Stomach (tissue), 9 donors: ENCODE measurements around the gene FOXO1. TPM values are rescaled to one million over a fixed set of nuclear protein-coding genes. Genes with fewer than 3 reads are reported as not detected.
"Not testable (repeated sequence)": the region's sequence is repeated elsewhere in the genome, so short reads cannot be mapped to it uniquely, and the experiment has no call there.

Experiments
- DNase-seq, 2 donors: peaks; one replicate each; pipeline versions ENCODE4 v3.0.0 to v3.0.0-alpha.2; 2013 to 2019
- H3K27ac ChIP-seq, 5 donors: fragments of 200-600 bp in 4 of 5; sonication (generic) in 4 of 5; one replicate each; pipeline ENCODE4 v1.5.1; 2013 to 2019; ENCODE audit warnings: mild to moderate bottlenecking in 1 of 5, moderate library complexity in 1 of 5
- H3K27me3 ChIP-seq, 3 donors: fragments of 200-600 bp; sonication (generic); one replicate each; pipeline ENCODE4 v1.5.1; 2017 to 2019; ENCODE audit warnings: mixed run types in 1 of 3
- H3K36me3 ChIP-seq, 4 donors: fragments of 200-600 bp; sonication (generic); 1 replicate in 3 of 4; 2 replicates in 1 of 4; pipeline ENCODE4 v1.5.1; 2016 to 2019
- H3K4me1 ChIP-seq, 4 donors: fragments of 200-600 bp; sonication (generic); one replicate each; pipeline ENCODE4 v1.5.1; 2016 to 2019
- H3K4me3 ChIP-seq, 4 donors: fragments of 200-600 bp; sonication (generic) in 3 of 4; one replicate each; pipeline ENCODE4 v1.5.1; 2016 to 2019; ENCODE audit warnings: mild to moderate bottlenecking in 1 of 4
- H3K9me3 ChIP-seq, 4 donors: fragments of 200-600 bp; sonication (generic); one replicate each; pipeline ENCODE4 v1.5.1; 2016 to 2019
- CTCF ChIP-seq, 7 experiments: fragments of 450-650 bp in 4 of 7; fragments of 200-600 bp in 3 of 7; sonication (generic) in 3 of 7; IDR thresholded peaks; one replicate each; pipeline ENCODE4 v1.5.1; 2016 to 2019; ENCODE audit warnings: antibody characterized with exemption in 7 of 7, control low read depth in 2 of 7, mild to moderate bottlenecking in 1 of 7
- EP300 ChIP-seq: sonication (generic); formaldehyde crosslinking; IDR thresholded peaks from one replicate; pipeline ENCODE4 v1.6.1; 2017; ENCODE audit warnings: antibody characterized with exemption
- POLR2A ChIP-seq, 4 donors: fragments of 450-650 bp; IDR thresholded peaks; one replicate each; pipeline ENCODE4 v1.6.1; 2016; ENCODE audit warnings: antibody characterized with exemption in 4 of 4, control low read depth in 2 of 4, mild to moderate bottlenecking in 1 of 4, moderate library complexity in 1 of 4
- POLR2AphosphoS5 ChIP-seq, 3 donors: sonication (generic); formaldehyde crosslinking; IDR thresholded peaks; one replicate each; pipeline ENCODE4 v1.6.1; 2016; ENCODE audit warnings: antibody characterized with exemption in 3 of 3
- WGBS, 5 donors: extraction: QIAGEN DNeasy Blood & Tissue Kit in 3 of 5; methylation state at CpG; one replicate each; pipeline versions ENCODE4 v1.1.5 to v1.1.7; 2013 to 2018; 5-methylcytosine and 5-hydroxymethylcytosine counted together
- intact Hi-C: fragments of 100-400 bp; cut with DNase I; formaldehyde crosslinking; loops from one replicate; pipeline ENCODE4 v1.15.1; 2023; ENCODE audit warnings: low total_unique reads
- polyA plus RNA-seq, 3 donors: library from polyadenylated mRNA; stranded (reverse); fragments of 200-250 nt; gene quantifications; one replicate each; pipeline ENCODE4 v1.2.3, GENCODE V29; 2013
- total RNA-seq, 5 donors: library from RNA; depleted of rRNA; stranded (reverse); fragments of >200 nt; gene quantifications; one replicate each; pipeline versions ENCODE4 v1.1.0 to v1.2.3, GENCODE V29; 2014 to 2016
- donor health status: healthy with polysubstance abuse.
- donor health status: Bipolar disorder and iron deficiency.
- donor health status: healthy.

The FOXO1 gene
- total and polyA plus RNA-seq, 8 donors, result 4.2 to 43.7 (median 19.6) TPM

GRCh38 chr13:40664350-40665125 lies 1.9 kb downstream of the FOXO1 start:
- DNase-seq, result peak; percentile 82 to 86
- Histone ChIP-seq H3K4me3 (peak overlapping the region; percentile 76 to 94 (median 91)), H3K27me3 (no peaks in the 10 kb centered on the region), H3K9me3 (no peaks in the 10 kb centered on the region), H3K27ac (peak overlapping the region; percentile 96 to 100 (median 99)), H3K4me1 (peaks cover 36 to 56% (median 46%) of the 10 kb centered on the region in 4 donors), H3K36me3 (no peaks in the 10 kb centered on the region)
- WGBS, 5 donors, result 0 to 1% (median 0%) methylated on average over 31 to 77 of the region's 77 CpGs
- TF ChIP-seq POLR2AphosphoS5 (IDR thresholded peaks at IDR 0.05) (peak; percentile 43 to 78 (median 73)), EP300 (no peak)
- intact Hi-C loops, result no loop called here

- H3K9me3 ChIP-seq, intact Hi-C loops, H3K27me3 ChIP-seq, H3K36me3 ChIP-seq: not testable (repeated sequence)
- DNase-seq, result peak; percentile 54 to 75
- H3K4me3 ChIP-seq, result peak overlapping the region; percentile 76 to 94 (median 91)
- 4 to 25% (median 9%) methylated on average over 2 to 17 of the region's 17 CpGs for WGBS, 5 donors
- peaks cover 36 to 60% (median 48%) of the 10 kb centered on the region in 4 donors for H3K4me1 ChIP-seq
- TF ChIP-seq POLR2AphosphoS5 (IDR thresholded peaks at IDR 0.05), result peak in 1 of 3 donors; percentile 24
- peak overlapping the region; percentile 96 to 100 (median 99) for H3K27ac ChIP-seq
These were observed 2.4 kb downstream of the FOXO1 start for GRCh38 chr13:40664100-40664349.

- Histone ChIP-seq H3K27me3 (no peaks in the 10 kb centered on the region), H3K4me1 (peaks cover 31 to 65% (median 49%) of the 10 kb centered on the region in 4 donors), H3K36me3 (no peaks in the 10 kb centered on the region), H3K4me3 (peak overlapping the region in 3 of 4 donors; percentile 89 to 94 (median 93)), H3K9me3 (no peaks in the 10 kb centered on the region), H3K27ac (peak overlapping the region in 4 of 5 donors; percentile 96 to 100 (median 99))
- intact Hi-C loops, result no loop called here
- no peak for DNase-seq
- TF ChIP-seq EP300, result no peak
- TF ChIP-seq POLR2AphosphoS5 (IDR thresholded peaks at IDR 0.05), result no peak
- no peak for TF ChIP-seq CTCF (IDR thresholded peaks at IDR 0.05)
- no peak for TF ChIP-seq POLR2A (IDR thresholded peaks at IDR 0.05)
These were observed 3.6 kb downstream of the FOXO1 start for GRCh38 chr13:40662866-40663265.

GRCh38 chr13:40661875-40662665 lies 4.4 kb downstream of the FOXO1 start:
- TF ChIP-seq CTCF (IDR thresholded peaks at IDR 0.05) (no peak), POLR2AphosphoS5 (IDR thresholded peaks at IDR 0.05) (no peak), POLR2A (IDR thresholded peaks at IDR 0.05) (no peak)
- no peaks in the 10 kb centered on the region for H3K36me3 ChIP-seq
- peak overlapping the region in 3 of 4 donors; percentile 7 to 94 (median 93) for H3K4me3 ChIP-seq
- H3K4me1 ChIP-seq, result peaks cover 25 to 68% (median 51%) of the 10 kb centered on the region in 4 donors
- H3K9me3 ChIP-seq, result no peaks in the 10 kb centered on the region
- no peaks in the 10 kb centered on the region for H3K27me3 ChIP-seq
- intact Hi-C loops, result no loop called here
- 79 to 89% (median 85%) methylated on average over 10 of the region's 10 CpGs for WGBS, 5 donors
- peak overlapping the region in 3 of 5 donors; percentile 99 to 100 (median 99) for H3K27ac ChIP-seq
- DNase-seq, result no peak

GRCh38 chr13:40660692-40661091 lies 5.7 kb downstream of the FOXO1 start:
- no peak for TF ChIP-seq EP300
- TF ChIP-seq POLR2AphosphoS5 (IDR thresholded peaks at IDR 0.05), result no peak
- no peak for TF ChIP-seq CTCF (IDR thresholded peaks at IDR 0.05)
- H3K27me3 ChIP-seq, result no peaks in the 10 kb centered on the region
- no peaks in the 10 kb centered on the region for H3K36me3 ChIP-seq
- intact Hi-C loops, result no loop called here
- DNase-seq, result no peak
- no peak overlapping the region for H3K4me3 ChIP-seq
- no peaks in the 10 kb centered on the region for H3K9me3 ChIP-seq
- peaks cover 25 to 82% (median 57%) of the 10 kb centered on the region in 4 donors for H3K4me1 ChIP-seq
- H3K27ac ChIP-seq, result no peak overlapping the region
- 90 to 97% (median 91%) methylated on average over 5 of the region's 5 CpGs for WGBS, 5 donors
